GM12878 (cell line): ENCODE results near the gene NME7.

Experiments used
- CHD2 ChIP-seq: IDR thresholded peaks from 2 replicates; pipeline ENCODE4 v1.6.1; 2011; ENCODE audit warnings: low read depth, low read length, improper control_type of control experiment, borderline replicate concordance
- CTCF ChIP-seq, 3 experiments: IDR thresholded peaks in 2 of 3; conservative IDR thresholded peaks in 1 of 3; 2 replicates each; pipeline ENCODE4 v1.5.1; 2011; ENCODE audit warnings: low read depth in 3 of 3, low read length in 3 of 3, mild to moderate bottlenecking in 3 of 3, control low read depth in 2 of 3, moderate library complexity in 2 of 3, inconsistent platforms in 1 of 3, mixed read lengths in 1 of 3; ENCODE audit not compliant: control insufficient read depth in 2 of 3, insufficient read depth in 1 of 3; ENCODE audit errors: extremely low read depth in 1 of 3
- EZH2 ChIP-seq: IDR thresholded peaks from 2 replicates; pipeline ENCODE4 v1.6.1; 2012; ENCODE audit warnings: low read depth, mild to moderate bottlenecking, control low read depth, inconsistent platforms, low read length, borderline replicate concordance; ENCODE audit not compliant: control insufficient read depth
- KAT2A ChIP-seq: conservative IDR thresholded peaks from 2 replicates; pipeline ENCODE4 v1.6.1; 2011; ENCODE audit warnings: low read depth, low read length; ENCODE audit not compliant: control insufficient read depth
- POLR2A ChIP-seq: IDR thresholded peaks from 2 replicates; pipeline ENCODE4 v1.6.1; 2011; ENCODE audit warnings: low read depth, mild to moderate bottlenecking, low read length
- RCOR1 ChIP-seq: conservative IDR thresholded peaks from 2 replicates; pipeline ENCODE4 v1.6.1; 2012; ENCODE audit warnings: low read depth, low read length, improper control_type of control experiment
- SIX5 ChIP-seq: IDR thresholded peaks from 2 replicates; pipeline ENCODE4 v1.6.1; 2011; ENCODE audit warnings: mild to moderate bottlenecking, low read depth, low read length, moderate library complexity; ENCODE audit not compliant: severe bottlenecking
- SP1 ChIP-seq: IDR thresholded peaks from one replicate; pipeline ENCODE4 v1.6.1; 2011; ENCODE audit warnings: low read depth, low read length
- TARDBP ChIP-seq: IDR thresholded peaks from 2 replicates; pipeline ENCODE4 v1.6.1; 2016; ENCODE audit warnings: borderline replicate concordance

- TF ChIP-seq EZH2 (no peak), RCOR1 (no peak), CTCF (IDR thresholded peaks at IDR 0.05 in 2 of 3, conservative IDR thresholded peaks at IDR 0.05 in 1 of 3; ENCODE audit: control insufficient read depth in 2 of 3, extremely low read depth in 1 of 3, insufficient read depth in 1 of 3, low read depth in 3 of 3, low read length in 3 of 3) (no peak), SP1 (no peak), POLR2A (no peak), SIX5 (no peak), KAT2A (no peak), TARDBP (no peak), CHD2 (no peak)
Observed at GRCh38 chr1:169094897-169095569, 272.6 kb downstream of the NME7 start.
